GM12865 (cell line): Measurements from ENCODE around the gene PSMA6.

Experiments
- DNase-seq: peaks from one replicate; pipeline ENCODE4 v3.0.0; 2010; ENCODE audit warnings: low read depth
- H3K4me3 ChIP-seq: 2 replicates; pipeline ENCODE4 v1.5.1; 2011; ENCODE audit warnings: mild to moderate bottlenecking, low read depth, low read length, control low read depth
- TF ChIP-seq, protein P1 (sequence below): IDR thresholded peaks from 2 replicates; pipeline ENCODE4 v1.5.1; 2011; ENCODE audit warnings: low read length, control low read depth, low read depth, inconsistent platforms; ENCODE audit not compliant: insufficient read depth; ENCODE audit errors: missing control alignments

Gene PSMA6

GRCh38 chr14:35317820-35318219, 25.6 kb downstream of the PSMA6 start:
- H3K4me3 ChIP-seq: no peak overlapping the region
- TF ChIP-seq, protein P1, sequence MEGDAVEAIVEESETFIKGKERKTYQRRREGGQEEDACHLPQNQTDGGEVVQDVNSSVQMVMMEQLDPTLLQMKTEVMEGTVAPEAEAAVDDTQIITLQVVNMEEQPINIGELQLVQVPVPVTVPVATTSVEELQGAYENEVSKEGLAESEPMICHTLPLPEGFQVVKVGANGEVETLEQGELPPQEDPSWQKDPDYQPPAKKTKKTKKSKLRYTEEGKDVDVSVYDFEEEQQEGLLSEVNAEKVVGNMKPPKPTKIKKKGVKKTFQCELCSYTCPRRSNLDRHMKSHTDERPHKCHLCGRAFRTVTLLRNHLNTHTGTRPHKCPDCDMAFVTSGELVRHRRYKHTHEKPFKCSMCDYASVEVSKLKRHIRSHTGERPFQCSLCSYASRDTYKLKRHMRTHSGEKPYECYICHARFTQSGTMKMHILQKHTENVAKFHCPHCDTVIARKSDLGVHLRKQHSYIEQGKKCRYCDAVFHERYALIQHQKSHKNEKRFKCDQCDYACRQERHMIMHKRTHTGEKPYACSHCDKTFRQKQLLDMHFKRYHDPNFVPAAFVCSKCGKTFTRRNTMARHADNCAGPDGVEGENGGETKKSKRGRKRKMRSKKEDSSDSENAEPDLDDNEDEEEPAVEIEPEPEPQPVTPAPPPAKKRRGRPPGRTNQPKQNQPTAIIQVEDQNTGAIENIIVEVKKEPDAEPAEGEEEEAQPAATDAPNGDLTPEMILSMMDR: no peak
- no peak for DNase-seq

DNA sequence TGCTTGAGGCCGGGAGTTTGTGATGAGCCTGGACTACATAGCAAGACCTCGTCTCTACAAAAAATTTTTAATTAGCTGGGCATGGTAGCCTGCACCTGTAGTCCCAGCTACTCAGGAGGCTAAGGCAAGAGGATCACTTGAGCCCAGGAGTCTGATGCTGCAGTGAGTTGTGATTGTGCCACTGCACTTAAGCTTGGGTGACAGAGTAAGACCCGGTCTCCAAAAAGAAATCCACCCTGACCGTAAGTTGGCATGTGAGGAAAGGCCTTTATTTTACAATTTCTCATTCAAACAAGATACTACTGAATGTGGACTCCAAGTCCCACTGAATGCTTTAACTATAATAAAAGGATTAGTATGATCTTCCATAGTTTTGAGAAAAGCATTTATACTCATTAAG, 27.3 kb downstream of the PSMA6 start:
- TF ChIP-seq, protein P1: no peak
- no peak for DNase-seq
- H3K4me3 ChIP-seq: no peak overlapping the region

DNA sequence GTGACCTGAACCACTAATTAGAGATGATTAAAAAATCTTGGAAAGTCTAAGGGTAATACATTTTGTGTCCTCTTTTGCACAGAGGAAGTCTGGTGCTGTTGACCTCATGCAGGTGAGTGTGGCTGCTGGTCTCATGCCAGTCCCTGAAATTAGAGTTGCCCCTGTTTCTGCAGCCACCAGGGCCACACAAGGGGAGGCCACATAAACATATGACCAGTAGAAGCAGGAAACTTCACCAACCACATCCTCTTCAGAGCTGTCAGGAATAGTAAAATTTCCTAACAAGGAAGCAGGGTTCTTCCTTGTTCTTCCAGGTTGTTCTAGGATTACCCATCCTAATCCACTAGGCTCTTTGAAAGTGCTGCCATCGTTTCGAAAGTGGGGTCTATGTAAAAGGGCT, 28.3 kb downstream of the PSMA6 start:
- no peak for DNase-seq
- no peak overlapping the region for H3K4me3 ChIP-seq
- TF ChIP-seq, protein P1: no peak

GRCh38 chr14:35326375-35326774, 34.2 kb downstream of the PSMA6 start:
- no peak for DNase-seq
- TF ChIP-seq, protein P1: no peak
- H3K4me3 ChIP-seq: no peak overlapping the region

DNA sequence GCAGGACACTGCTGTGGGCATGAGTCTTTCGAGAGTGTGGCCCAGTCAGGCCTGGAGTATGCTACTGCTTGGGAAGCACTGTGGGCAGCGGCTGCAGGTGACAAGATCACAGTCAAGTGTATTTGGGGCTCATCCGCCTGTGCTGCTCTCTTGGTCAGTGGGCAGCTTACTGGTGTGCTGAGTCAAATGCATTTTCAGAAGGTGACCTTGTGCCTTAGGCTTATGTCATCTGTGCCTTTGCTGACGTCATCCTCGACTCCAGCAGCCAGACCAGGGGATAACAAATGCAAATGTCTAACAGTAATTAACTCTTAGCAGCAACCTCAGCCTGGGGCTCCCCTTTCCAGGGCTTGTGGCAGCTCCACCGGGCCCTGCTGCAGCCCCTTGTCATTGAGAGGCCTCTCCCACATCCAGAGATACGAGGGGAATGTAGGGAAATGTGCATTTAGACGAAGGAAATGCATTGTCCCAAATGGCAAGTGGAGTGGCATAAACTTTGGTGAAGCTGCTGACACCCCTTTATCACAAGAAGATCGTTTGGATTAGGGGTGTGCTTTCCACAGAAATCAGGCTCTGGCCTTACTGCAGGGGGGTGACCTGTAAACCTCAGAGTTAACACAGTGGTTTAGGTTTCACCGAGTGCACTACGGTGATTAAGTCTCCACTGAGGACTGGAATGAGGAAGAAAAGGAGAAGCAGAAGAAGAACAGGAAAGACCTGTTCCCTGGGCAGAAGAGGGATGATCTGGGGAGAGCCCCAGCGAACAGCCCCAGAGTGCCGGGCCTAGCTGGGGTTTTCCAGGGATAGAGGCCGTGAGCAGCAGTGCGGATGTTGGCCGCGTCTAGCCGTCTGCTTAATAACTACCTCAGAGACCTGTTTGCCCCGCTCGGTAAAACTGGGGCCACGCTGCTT, 39.7 kb downstream of the PSMA6 start:
- DNase-seq: peak; percentile 71
- TF ChIP-seq, protein P1: no peak
- no peak overlapping the region for H3K4me3 ChIP-seq

- H3K4me3 ChIP-seq: no peak overlapping the region
- TF ChIP-seq, protein P1: no peak
Measured at GRCh38 chr14:35332517-35333263, 40.5 kb downstream of the PSMA6 start.

More at GRCh38 chr14:35332517-35333263, 40.5 kb downstream of the PSMA6 start:
- DNase-seq: peak; percentile 64
